ENCODE measurements around the gene EIF2S1.

DNA sequence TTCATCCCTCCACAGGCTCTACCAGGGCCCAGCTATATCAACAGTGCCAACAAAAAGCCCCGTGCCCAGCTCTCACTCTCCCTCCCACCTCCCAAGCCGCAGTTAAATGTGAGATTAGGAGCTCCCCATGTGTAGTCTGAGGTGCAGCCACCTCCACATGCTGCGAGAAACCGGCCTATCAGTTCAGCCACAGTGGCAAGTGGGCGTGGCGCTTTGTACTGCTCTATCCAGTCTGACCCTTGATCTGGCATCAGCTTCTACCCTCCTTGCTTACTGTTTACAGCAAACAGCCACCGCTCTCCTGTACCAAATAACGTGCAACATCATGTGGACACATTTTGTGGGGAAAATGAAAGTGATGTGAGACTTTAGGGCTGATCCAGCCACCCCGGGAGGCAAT, 50.2 kb downstream of the EIF2S1 start:
- TF ChIP-seq POLR2A (IDR thresholded peaks at IDR 0.05; ENCODE audit: low read depth, low read length) (no peak), POLR2AphosphoS5 (IDR thresholded peaks at IDR 0.05; ENCODE audit: low read depth, low read length) (no peak), TAF1 (IDR thresholded peaks at IDR 0.05; ENCODE audit: low read depth, low read length) (no peak), SPI1 (IDR thresholded peaks at IDR 0.05; ENCODE audit: low read depth, low read length) (no peak), POU2F2 (IDR thresholded peaks at IDR 0.05; ENCODE audit: low read depth, low read length) (no peak)
